Adrenal gland (tissue), 12 donors: Measurements from ENCODE around the gene CFAP92. TPM values are rescaled to one million over a fixed set of nuclear protein-coding genes. Genes with fewer than 3 reads are reported as not detected.

Source experiments
- DNase-seq, 7 donors: peaks; one replicate each; pipeline ENCODE4 v3.0.0-alpha.2; 2019 to 2020
- H3K27ac ChIP-seq, 5 donors: fragments of 200-600 bp; sonication (generic) in 4 of 5; 1 replicate in 3 of 5; 2 replicates in 2 of 5; pipeline versions ENCODE4 v1.5.1 to v1.8.0; 2016 to 2020; ENCODE audit warnings: mild to moderate bottlenecking in 1 of 5
- H3K27me3 ChIP-seq: fragments of 200-600 bp; 2 replicates; pipeline ENCODE4 v1.8.0; 2021
- H3K36me3 ChIP-seq, 2 donors: fragments of 200-600 bp; replicated peaks in 1 of 2; 1 replicate in 1 of 2; 2 replicates in 1 of 2; pipeline versions ENCODE4 v1.5.1 to v1.8.0; 2018 to 2022
- H3K4me1 ChIP-seq, 2 donors: fragments of 200-600 bp; replicated peaks in 1 of 2; 1 replicate in 1 of 2; 2 replicates in 1 of 2; pipeline versions ENCODE4 v1.5.1 to v1.8.0; 2018 to 2021
- H3K4me3 ChIP-seq, 4 donors: fragments of 200-600 bp; sonication (generic) in 3 of 4; one replicate each; pipeline ENCODE4 v1.5.1; 2016 to 2018
- H3K9me3 ChIP-seq, 3 donors: fragments of 200-600 bp; sonication (generic) in 1 of 3; replicated peaks in 1 of 3; 1 replicate in 2 of 3; 2 replicates in 1 of 3; pipeline versions ENCODE4 v1.5.1 to v1.8.0; 2016 to 2021
- POLR2A ChIP-seq, 2 donors: fragments of 450-650 bp; IDR thresholded peaks; one replicate each; pipeline ENCODE4 v1.6.1; 2017; ENCODE audit warnings: antibody characterized with exemption in 2 of 2, mild to moderate bottlenecking in 2 of 2, moderate library complexity in 1 of 2
- WGBS, 4 donors: extraction: QIAGEN DNeasy Blood & Tissue Kit in 2 of 4; methylation state at CpG; one replicate each; pipeline versions ENCODE4 v1.1.5 to v1.1.7; 2013 to 2017; 5-methylcytosine and 5-hydroxymethylcytosine counted together
- intact Hi-C, 2 donors: fragments of 100-400 bp; cut with DNase I; formaldehyde crosslinking; loops; one replicate each; pipeline versions ENCODE4 v1.14.1 to v1.15.0; 2022 to 2023
- polyA plus RNA-seq, 3 donors: library from polyadenylated mRNA; stranded (reverse); fragments of 200-250 nt in 2 of 3; fragments of 350-450 nt in 1 of 3; fragmentation: Illumina TruSeq in 1 of 3; extraction: RNeasy Lipid Tissue Mini Kit (QIAGEN cat#74804) in 1 of 3; gene quantifications; one replicate each; pipeline ENCODE4 v1.2.3, GENCODE V29; 2013 to 2014
- total RNA-seq, 9 donors: library from RNA; depleted of rRNA in 4 of 9; stranded (reverse); fragments of >200 nt in 4 of 9; fragments of 120-200 nt in 1 of 9; fragmentation: NEBNext Ultra II Directional in 1 of 9; extraction: Animal tissue kit (Norgen Biotek cat#: 25700) in 1 of 9; gene quantifications; one replicate each; pipeline versions ENCODE4 v1.1.0 to v1.2.4, GENCODE V29; 2013 to 2023
- TF ChIP-seq, protein P1 (sequence below), 6 experiments: fragments of 450-650 bp in 4 of 6; fragments of 200-600 bp in 2 of 6; sonication (generic) in 1 of 6; IDR thresholded peaks; 1 replicate in 5 of 6; 2 replicates in 1 of 6; pipeline versions ENCODE4 v1.5.1 to v1.8.0; 2016 to 2021; ENCODE audit warnings: antibody characterized with exemption in 6 of 6, mild to moderate bottlenecking in 2 of 6, moderate library complexity in 1 of 6
- donor health status: healthy with polysubstance abuse.
- donor health status: Bipolar disorder and iron deficiency.
- donor health status: DM: yes; HTN: yes; CAD: no.
- donor health status: DM: no; HTN: no; CAD: no.
- donor health status: DM: no; HTN: no; CAD: no.
- donor health status: DM: yes; HTN: yes; CAD: no.

CFAP92 gene
- total and polyA plus RNA-seq, 12 donors, result 0.14 to 1.9 (median 0.48) TPM; not detected in 1

DNA sequence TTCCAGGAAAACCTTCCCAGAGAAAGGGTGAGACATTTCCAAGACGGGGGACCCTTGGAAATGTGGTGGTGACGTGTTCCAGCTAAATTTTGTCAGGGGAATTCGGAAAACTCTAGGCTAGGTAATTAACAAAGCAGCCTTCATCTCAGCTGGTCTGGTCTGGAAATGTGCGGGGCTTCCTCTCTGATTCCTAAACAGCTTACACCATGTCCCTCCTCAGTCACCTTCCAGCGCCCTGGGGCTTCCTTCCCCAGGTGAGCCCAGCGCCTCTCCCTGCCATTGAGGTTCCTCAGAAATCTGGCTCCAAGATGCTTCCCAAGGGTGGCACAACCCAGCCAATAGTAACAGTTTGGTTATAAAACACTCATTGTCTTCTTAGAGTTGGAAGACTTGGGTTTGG lies 113.9 kb downstream of the CFAP92 start:
- intact Hi-C loops, result no loop called here
- no peaks in the 10 kb centered on the region for H3K27me3 ChIP-seq
- DNase-seq, result no peak
- TF ChIP-seq, protein P1, sequence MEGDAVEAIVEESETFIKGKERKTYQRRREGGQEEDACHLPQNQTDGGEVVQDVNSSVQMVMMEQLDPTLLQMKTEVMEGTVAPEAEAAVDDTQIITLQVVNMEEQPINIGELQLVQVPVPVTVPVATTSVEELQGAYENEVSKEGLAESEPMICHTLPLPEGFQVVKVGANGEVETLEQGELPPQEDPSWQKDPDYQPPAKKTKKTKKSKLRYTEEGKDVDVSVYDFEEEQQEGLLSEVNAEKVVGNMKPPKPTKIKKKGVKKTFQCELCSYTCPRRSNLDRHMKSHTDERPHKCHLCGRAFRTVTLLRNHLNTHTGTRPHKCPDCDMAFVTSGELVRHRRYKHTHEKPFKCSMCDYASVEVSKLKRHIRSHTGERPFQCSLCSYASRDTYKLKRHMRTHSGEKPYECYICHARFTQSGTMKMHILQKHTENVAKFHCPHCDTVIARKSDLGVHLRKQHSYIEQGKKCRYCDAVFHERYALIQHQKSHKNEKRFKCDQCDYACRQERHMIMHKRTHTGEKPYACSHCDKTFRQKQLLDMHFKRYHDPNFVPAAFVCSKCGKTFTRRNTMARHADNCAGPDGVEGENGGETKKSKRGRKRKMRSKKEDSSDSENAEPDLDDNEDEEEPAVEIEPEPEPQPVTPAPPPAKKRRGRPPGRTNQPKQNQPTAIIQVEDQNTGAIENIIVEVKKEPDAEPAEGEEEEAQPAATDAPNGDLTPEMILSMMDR (IDR thresholded peaks at IDR 0.05), result no peak
- TF ChIP-seq POLR2A (IDR thresholded peaks at IDR 0.05), result no peak
- 0 to 2% (median 1%) methylated on average over 4 to 6 of the region's 6 CpGs for WGBS, 4 donors
- no peaks in the 10 kb centered on the region for H3K9me3 ChIP-seq
- H3K36me3 ChIP-seq, result peaks cover 0 to 5% of the 10 kb centered on the region in 2 donors
- peak overlapping the region; percentile 92 to 99 (median 96) for H3K27ac ChIP-seq
- peaks cover 11 to 25% of the 10 kb centered on the region in 2 donors for H3K4me1 ChIP-seq
- peak overlapping the region; percentile 33 to 85 (median 68) for H3K4me3 ChIP-seq

DNA sequence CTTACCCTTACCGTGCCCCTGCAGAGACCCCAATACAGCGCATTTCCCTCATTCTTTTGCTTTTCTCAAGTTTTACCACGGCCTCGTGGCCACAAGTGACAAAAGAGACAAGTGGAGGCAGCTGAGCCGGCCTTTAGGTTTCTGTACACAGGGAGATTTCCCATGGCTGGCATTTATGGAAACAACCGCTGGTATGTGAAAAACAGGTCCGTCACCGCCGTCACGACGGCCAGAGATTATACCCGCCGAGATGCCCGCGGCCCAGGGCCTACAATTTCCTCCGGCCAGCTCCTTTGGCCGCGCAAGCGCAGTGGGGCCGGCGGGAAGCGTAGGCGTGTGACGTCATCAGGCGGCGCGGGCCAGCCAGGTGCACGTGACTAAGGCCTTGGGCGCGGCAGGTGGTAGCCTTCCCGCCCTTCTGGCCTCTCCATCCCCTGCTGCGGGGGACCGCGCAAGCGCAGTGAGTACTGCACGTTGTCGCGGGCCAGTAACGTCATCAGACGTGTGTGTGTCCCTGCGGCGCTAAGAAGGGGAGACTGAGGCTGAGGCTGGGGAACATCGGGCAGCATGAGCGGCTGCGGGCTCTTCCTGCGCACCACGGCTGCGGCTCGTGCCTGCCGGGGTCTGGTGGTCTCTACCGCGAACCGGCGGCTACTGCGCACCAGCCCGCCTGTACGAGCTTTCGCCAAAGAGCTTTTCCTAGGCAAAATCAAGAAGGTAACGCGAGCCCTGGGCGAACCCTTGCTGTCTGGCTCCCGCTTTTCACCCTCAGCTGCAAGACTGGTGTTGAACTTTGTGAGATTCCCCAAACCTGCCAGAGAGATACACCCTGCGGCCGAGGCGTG lies 114.5 kb downstream of the CFAP92 start, which contains the start of gene ACAD9:
Gene ACAD9 (plus strand): TSS at position 496 of the 845 bp plus-strand sequence. CDS start 72 bp downstream, at position 568.
- intact Hi-C loops, result no loop called here
- Histone ChIP-seq H3K36me3 (no peaks in the 10 kb centered on the region), H3K9me3 (no peaks in the 10 kb centered on the region), H3K4me1 (peaks cover 11 to 25% of the 10 kb centered on the region in 2 donors), H3K27me3 (no peaks in the 10 kb centered on the region), H3K27ac (peak within 1 kb of the TSS; percentile 92 to 99 (median 96)), H3K4me3 (peak within 1 kb of the TSS; percentile 33 to 85 (median 68))
- 0% methylated on average over 15 to 65 of the region's 65 CpGs for WGBS, 4 donors
- TF ChIP-seq, protein P1 (IDR thresholded peaks at IDR 0.05), result peak in 1 of 6 experiments; percentile 21
- TF ChIP-seq POLR2A (IDR thresholded peaks at IDR 0.05), result peak; percentile 82 to 87
- peak; percentile 97 to 99 (median 98) for DNase-seq

DNA sequence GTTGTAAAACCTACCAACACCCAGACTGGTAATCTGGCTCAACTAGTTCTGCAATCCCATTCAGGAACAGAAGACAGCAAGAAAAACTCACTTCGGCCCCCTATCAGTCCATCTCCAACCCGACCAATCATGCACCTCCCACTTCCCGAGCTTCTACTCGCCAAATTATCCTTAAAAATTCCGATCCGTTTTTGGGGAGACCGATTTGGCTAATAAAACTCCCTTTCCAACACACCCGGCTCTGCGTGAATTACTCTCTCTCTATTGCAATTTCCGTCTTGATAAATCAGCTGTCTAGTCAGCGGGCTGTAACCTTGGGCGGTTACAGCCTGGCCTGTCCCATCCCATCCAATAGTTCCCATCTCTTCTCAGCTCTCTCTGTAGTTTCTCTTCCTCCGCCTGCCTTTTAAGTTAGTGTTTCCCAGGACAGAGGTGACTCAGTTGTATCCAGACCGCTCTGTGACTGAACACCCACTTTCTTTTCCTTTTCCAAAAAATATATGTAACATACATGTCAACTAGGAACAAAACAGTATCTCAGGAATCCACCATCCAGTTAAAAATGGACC lies 115.2 kb downstream of the CFAP92 start:
- no peaks in the 10 kb centered on the region for H3K27me3 ChIP-seq
- DNase-seq, result peak; percentile 27 to 74 (median 61)
- WGBS, 4 donors, result 0 to 1% (median 1%) methylated on average over 14 of the region's 14 CpGs
- H3K36me3 ChIP-seq, result no peaks in the 10 kb centered on the region
- peak overlapping the region; percentile 92 to 99 (median 96) for H3K27ac ChIP-seq
- intact Hi-C loops, result no loop called here
- peaks cover 11 to 25% of the 10 kb centered on the region in 2 donors for H3K4me1 ChIP-seq
- no peaks in the 10 kb centered on the region for H3K9me3 ChIP-seq
- H3K4me3 ChIP-seq, result peak overlapping the region in 3 of 4 donors; percentile 33 to 81 (median 80)
- TF ChIP-seq, protein P1 (IDR thresholded peaks at IDR 0.05), result no peak
- no peak for TF ChIP-seq POLR2A (IDR thresholded peaks at IDR 0.05)

DNA sequence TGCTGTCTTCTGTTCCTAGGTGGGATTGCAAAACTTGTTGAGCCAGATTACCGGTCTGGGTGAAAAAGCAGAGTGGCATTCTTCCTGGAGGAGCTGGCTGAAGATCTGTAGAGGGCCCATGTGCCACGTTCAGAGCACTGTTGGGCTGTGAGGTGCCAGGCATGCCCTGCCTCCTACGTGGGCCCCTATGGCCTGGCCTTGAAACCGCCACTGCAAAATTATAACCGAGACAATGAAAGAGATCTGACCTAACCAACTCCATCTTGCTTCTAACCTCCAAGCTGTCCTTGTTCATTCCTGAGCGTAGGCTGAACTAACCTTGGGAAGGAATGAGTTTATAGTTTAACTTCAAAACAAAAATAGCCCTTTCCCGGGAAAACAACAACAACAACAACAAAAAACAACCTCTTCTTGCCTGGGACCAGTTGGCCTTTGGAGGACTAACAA lies 115.8 kb downstream of the CFAP92 start:
- no peaks in the 10 kb centered on the region for H3K9me3 ChIP-seq
- H3K4me1 ChIP-seq, result peaks cover 11 to 25% of the 10 kb centered on the region in 2 donors
- 47 to 53% (median 51%) methylated on average over 7 of the region's 7 CpGs for WGBS, 4 donors
- no peaks in the 10 kb centered on the region for H3K36me3 ChIP-seq
- intact Hi-C loops, result no loop called here
- no peaks in the 10 kb centered on the region for H3K27me3 ChIP-seq
- TF ChIP-seq POLR2A (IDR thresholded peaks at IDR 0.05), result no peak
- TF ChIP-seq, protein P1 (IDR thresholded peaks at IDR 0.05), result no peak
- peak overlapping the region; percentile 92 to 99 (median 96) for H3K27ac ChIP-seq
- peak overlapping the region in 1 of 4 donors; percentile 81 for H3K4me3 ChIP-seq
- no peak for DNase-seq
